GM19372 (cell line): ENCODE measurements around the gene NMUR2.
A peak's percentile ranks its signal among the peaks of the same experiment; 100 is the strongest.

Source experiments
- ATAC-seq: cut with Tn5 transposase; IDR thresholded peaks from one replicate; pipeline ENCODE4 v1.9.1; 2021; ENCODE audit warnings: mild to moderate bottlenecking, low read depth, moderate library complexity; ENCODE audit not compliant: unreplicated experiment

The NMUR2 gene

GRCh38 chr5:152374711-152375275 lies 30.3 kb downstream of the NMUR2 start:
- no peak for ATAC-seq

- ATAC-seq = no peak
These were observed 32.2 kb downstream of the NMUR2 start for GRCh38 chr5:152372875-152373274.

DNA sequence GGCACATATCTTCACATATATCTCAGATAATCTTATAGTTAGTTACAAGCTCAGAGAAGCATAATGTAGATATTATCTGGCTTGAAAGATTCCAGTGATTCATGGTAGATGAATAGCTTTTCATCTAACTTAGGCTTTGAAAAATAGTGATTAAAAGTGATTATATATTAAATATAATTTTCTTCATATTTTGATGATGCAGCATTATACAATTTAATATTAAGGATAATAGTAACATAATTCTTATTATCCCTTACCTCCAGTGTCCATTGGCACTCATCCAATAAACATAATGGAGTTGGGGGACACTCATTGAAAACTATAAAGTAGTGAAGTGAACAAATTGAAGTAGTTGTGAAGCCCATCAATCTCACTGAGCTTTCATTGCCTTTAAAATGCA lies 35.8 kb downstream of the NMUR2 start:
- ATAC-seq = no peak

DNA sequence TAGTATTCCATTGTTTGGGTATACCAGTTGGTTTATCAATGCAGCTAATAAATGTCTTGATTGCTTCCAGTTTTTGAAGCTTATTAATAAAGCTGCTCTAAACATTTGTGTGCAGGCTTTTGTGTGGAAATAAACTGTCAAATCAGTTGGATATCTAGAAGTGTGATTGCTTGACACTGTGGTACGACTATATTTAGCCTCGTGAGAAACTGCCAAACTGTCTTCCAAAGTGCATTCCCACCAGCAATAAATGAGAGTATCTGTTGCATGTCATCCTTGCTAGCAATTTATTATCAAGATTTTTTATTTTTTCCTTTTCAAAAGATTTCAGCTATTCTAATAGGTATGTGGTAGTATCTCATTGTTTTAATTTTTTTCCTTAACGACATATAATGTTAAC lies 37.5 kb downstream of the NMUR2 start:
- no peak for ATAC-seq

GRCh38 chr5:152366716-152367115 lies 38.4 kb downstream of the NMUR2 start:
- ATAC-seq = no peak

- no peak for ATAC-seq
These were observed 40.2 kb downstream of the NMUR2 start for GRCh38 chr5:152364899-152365298.

- ATAC-seq = no peak
These were observed 40.9 kb downstream of the NMUR2 start for GRCh38 chr5:152364172-152364571.

GRCh38 chr5:152358861-152359568 lies 46.1 kb downstream of the NMUR2 start:
- ATAC-seq = no peak

GRCh38 chr5:152356506-152356905 lies 48.6 kb downstream of the NMUR2 start:
- no peak for ATAC-seq

GRCh38 chr5:152355061-152355460 lies 50.0 kb downstream of the NMUR2 start:
- ATAC-seq = no peak

GRCh38 chr5:152353001-152353400 lies 52.1 kb downstream of the NMUR2 start:
- no peak for ATAC-seq

DNA sequence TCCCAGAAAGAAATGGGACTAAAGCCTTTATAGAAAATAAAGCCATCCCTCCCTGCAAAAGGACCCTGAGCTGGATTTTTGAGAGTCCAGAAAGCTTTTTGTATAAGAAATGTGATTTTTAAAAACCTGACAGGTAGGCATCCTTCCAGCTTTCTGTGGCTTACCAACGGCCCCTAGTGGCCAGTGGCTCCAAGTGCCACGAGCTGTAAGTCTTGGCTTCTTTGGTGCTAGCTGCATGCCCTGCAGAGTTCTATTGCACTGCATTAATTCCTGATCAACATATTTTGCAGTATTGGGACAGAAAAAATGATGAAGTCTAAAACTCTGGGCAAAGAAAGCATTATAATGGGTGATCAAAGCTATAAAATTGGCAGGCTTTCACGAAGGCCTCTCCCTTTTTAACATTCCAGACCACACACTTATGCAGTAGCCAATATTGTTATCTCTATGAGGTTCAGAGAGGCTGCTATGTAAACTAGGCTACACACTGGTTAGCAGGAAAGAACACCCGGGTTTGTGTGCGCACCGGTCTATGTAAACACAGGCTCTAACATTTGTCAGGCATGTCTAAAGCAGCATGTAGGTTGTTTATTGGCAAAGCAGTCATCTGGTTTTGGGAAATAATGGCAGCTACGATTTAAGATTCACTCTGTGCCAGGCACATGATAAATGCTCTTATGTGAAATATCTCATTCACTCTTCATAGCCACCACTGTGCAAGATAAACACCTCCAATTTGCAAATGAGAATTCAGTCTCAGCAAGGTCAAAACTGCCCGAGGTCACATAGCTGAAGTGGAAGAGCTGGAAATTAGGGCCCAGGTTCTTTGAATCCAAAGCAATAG lies 55.2 kb downstream of the NMUR2 start:
- ATAC-seq = peak; percentile 87
